ENCODE results near the gene FGGY. TPM values are rescaled to one million over a fixed set of nuclear protein-coding genes. Genes with fewer than 3 reads are reported as not detected.

The FGGY gene
- total and polyA plus RNA-seq, 11 donors = 7.2 to 42.9 (median 32.0) TPM

GRCh38 chr1:59766227-59766855, 469.4 kb downstream of the FGGY start:
- H3K36me3 ChIP-seq = no peaks in the 10 kb centered on the region
- no peaks in the 10 kb centered on the region for H3K27me3 ChIP-seq
- H3K4me1 ChIP-seq = no peaks in the 10 kb centered on the region
- WGBS, 4 donors = 87 to 91% (median 89%) methylated on average over 9 of the region's 9 CpGs
- no peak for DNase-seq
- intact Hi-C loops (cut with DNase I) = no loop called here
- H3K4me3 ChIP-seq = no peak overlapping the region
- H3K27ac ChIP-seq = no peak overlapping the region
- ATAC-seq = no peak
- no peaks in the 10 kb centered on the region for H3K9me3 ChIP-seq
- TF ChIP-seq POLR2A (IDR thresholded peaks at IDR 0.05) (no peak), CTCF (IDR thresholded peaks at IDR 0.05) (no peak)

- WGBS, 4 donors = 45 to 59% (median 51%) methylated on average over 2 of the region's 2 CpGs
- Histone ChIP-seq H3K9me3 (no peaks in the 10 kb centered on the region), H3K27ac (no peak overlapping the region), H3K4me3 (no peak overlapping the region), H3K36me3 (no peaks in the 10 kb centered on the region), H3K27me3 (no peaks in the 10 kb centered on the region), H3K4me1 (peaks cover 0 to 3% (median 0%) of the 10 kb centered on the region in 12 donors)
- ATAC-seq (no peak), DNase-seq (no peak)
- intact Hi-C loops (cut with DNase I) = no loop called here
- TF ChIP-seq CTCF (IDR thresholded peaks at IDR 0.05) (no peak), POLR2A (IDR thresholded peaks at IDR 0.05) (no peak)
Observed at GRCh38 chr1:59767119-59767518, 470.2 kb downstream of the FGGY start.

GRCh38 chr1:59768792-59769735, 472.2 kb downstream of the FGGY start:
- no peak for TF ChIP-seq POLR2A (IDR thresholded peaks at IDR 0.05)
- no peak for TF ChIP-seq CTCF (IDR thresholded peaks at IDR 0.05)
- no peaks in the 10 kb centered on the region for H3K27me3 ChIP-seq
- no peaks in the 10 kb centered on the region for H3K9me3 ChIP-seq
- peaks cover 0 to 4% (median 0%) of the 10 kb centered on the region in 12 donors for H3K4me1 ChIP-seq
- H3K36me3 ChIP-seq = no peaks in the 10 kb centered on the region
- no peak overlapping the region for H3K4me3 ChIP-seq
- WGBS, 4 donors = 88 to 95% (median 93%) methylated on average over 10 of the region's 10 CpGs
- ATAC-seq (no peak), DNase-seq (no peak)
- intact Hi-C loops (cut with DNase I) = no loop called here
- no peak overlapping the region for H3K27ac ChIP-seq

- ATAC-seq (no peak), DNase-seq (no peak)
- WGBS, 4 donors = 84 to 92% (median 90%) methylated on average over 4 of the region's 4 CpGs
- TF ChIP-seq POLR2A (IDR thresholded peaks at IDR 0.05) (no peak), CTCF (IDR thresholded peaks at IDR 0.05) (no peak)
- Histone ChIP-seq H3K4me3 (no peak overlapping the region), H3K27me3 (no peaks in the 10 kb centered on the region), H3K9me3 (no peaks in the 10 kb centered on the region), H3K27ac (no peak overlapping the region), H3K4me1 (peaks cover 0 to 4% (median 0%) of the 10 kb centered on the region in 12 donors), H3K36me3 (no peaks in the 10 kb centered on the region)
- intact Hi-C loops (cut with DNase I) = no loop called here
Observed at GRCh38 chr1:59769736-59770095, 472.8 kb downstream of the FGGY start.
